Activated T-cell treated with anti-CD3 and anti-CD28 coated beads for 48 hours (primary cell): ENCODE data around the gene CDK5RAP2.
"Not testable (repeated sequence)": the region's sequence is repeated elsewhere in the genome, so short reads cannot be mapped to it uniquely, and the experiment has no call there.

Experiments used
- DNase-seq: peaks from one replicate; pipeline ENCODE4 v3.0.0-alpha.2; 2020; ENCODE audit warnings: low read depth

Gene CDK5RAP2

GRCh38 chr9:120513825-120514396 is 66.1 kb downstream of the CDK5RAP2 start:
- no peak for DNase-seq

- no peak for DNase-seq
Measured at GRCh38 chr9:120510816-120511215, 69.2 kb downstream of the CDK5RAP2 start.

DNA sequence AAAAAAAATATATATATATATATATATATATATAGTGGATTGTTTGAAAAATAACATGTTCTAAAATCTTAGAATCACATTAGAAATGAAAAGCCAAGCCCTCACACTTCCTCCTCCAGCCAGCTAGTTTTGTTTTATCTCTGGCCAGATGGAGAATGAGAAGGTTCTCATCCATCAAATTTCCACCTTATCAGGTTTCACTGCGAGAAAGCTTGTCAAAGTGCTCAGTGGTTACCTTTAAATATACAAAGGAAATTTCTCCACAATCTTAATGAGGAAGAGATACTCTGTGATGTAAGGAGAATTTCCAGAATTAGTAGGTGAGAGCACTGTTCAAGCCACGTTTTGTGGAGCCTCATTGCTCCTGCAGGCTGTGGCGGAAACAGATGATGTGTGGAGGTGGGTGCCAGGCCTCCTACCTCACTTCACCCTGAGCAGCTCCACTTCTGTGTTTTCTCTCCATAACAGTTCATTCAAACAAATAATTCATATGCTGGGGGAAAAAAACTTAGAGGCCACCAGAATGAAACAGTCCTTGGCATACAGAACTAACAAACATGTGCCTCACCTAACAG is 71.9 kb downstream of the CDK5RAP2 start:
- no peak for DNase-seq

GRCh38 chr9:120505186-120505585 is 74.8 kb downstream of the CDK5RAP2 start:
- no peak for DNase-seq

DNA sequence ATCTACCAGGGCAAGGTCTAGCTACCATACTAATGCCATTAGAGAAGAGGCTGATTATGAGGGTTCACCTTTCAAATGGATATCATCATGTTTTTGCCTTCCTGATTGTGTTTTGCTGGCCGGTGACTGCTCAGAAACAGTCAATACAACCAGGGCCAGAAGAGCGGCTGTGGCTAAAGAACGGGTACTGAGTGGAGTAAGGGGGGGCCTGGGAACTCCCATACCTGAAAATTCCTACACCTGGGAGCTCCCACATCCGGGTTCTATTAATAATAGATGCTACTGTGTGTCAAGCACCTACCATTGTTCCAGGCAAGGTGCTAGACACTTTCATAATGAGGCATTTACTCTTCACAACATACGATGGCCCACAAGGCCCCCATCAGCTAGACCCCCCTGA is 79.2 kb downstream of the CDK5RAP2 start:
- DNase-seq, result no peak

- not testable (repeated sequence) for DNase-seq
Measured at GRCh38 chr9:120497865-120498264, 82.1 kb downstream of the CDK5RAP2 start.

GRCh38 chr9:120496438-120496837 is 83.5 kb downstream of the CDK5RAP2 start:
- DNase-seq, result not testable (repeated sequence)

DNA sequence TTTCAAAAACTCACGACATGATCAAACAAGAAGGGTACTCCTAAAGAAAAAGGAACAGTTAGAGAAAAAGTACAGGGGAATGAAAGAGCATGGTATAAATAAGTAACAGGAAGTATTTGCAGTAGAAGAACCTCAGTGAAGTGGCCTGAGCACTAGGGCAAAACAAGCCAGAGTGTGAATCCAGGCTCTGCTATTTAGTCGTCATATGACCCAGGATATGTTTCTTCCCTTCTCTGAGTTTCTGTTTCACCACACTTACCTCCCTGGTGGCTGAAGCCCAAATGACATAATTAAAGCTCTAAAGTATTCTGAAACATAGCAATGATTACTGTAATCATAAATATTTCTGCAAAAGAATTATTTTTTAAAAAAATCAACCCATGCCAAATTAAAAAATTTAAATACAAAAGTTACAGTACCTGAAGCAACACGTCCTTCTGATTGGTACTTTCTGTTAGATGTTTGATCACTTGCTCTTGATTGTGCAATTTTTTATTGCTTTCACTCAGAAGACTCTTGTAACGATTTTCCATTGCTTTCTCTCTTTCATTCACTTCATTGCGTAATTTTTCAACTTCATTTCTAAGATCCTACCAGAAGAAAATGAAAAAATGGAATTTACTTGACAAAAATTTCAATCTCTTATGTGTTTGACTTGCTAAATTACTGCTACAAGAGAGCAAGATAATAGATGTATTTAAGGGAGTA is 88.9 kb downstream of the CDK5RAP2 start:
- DNase-seq, result no peak

- DNase-seq, result no peak
Measured at GRCh38 chr9:120486835-120487234, 93.1 kb downstream of the CDK5RAP2 start.

DNA sequence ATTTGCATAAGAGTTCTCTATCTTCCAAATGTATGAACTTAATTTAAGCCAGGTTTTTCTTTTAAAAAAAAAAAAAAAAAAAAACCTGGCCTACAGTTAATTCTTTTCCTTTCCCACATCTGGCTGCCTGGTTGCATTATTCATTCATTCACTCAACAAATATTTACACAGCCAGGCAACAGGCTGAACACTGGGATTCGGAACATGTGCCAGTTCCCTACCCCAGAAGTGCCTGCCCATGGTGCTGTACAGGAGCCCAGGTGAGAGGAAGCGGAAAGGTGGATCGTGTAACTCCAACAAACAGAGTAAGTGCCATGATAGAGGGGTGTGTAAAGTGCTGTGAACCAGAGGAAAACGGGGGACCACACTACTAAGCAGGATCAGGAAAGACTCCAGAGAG is 93.6 kb downstream of the CDK5RAP2 start:
- DNase-seq, result no peak

- no peak for DNase-seq
Measured at GRCh38 chr9:120485788-120486187, 94.2 kb downstream of the CDK5RAP2 start.

GRCh38 chr9:120484162-120484561 is 95.8 kb downstream of the CDK5RAP2 start:
- DNase-seq, result no peak

DNA sequence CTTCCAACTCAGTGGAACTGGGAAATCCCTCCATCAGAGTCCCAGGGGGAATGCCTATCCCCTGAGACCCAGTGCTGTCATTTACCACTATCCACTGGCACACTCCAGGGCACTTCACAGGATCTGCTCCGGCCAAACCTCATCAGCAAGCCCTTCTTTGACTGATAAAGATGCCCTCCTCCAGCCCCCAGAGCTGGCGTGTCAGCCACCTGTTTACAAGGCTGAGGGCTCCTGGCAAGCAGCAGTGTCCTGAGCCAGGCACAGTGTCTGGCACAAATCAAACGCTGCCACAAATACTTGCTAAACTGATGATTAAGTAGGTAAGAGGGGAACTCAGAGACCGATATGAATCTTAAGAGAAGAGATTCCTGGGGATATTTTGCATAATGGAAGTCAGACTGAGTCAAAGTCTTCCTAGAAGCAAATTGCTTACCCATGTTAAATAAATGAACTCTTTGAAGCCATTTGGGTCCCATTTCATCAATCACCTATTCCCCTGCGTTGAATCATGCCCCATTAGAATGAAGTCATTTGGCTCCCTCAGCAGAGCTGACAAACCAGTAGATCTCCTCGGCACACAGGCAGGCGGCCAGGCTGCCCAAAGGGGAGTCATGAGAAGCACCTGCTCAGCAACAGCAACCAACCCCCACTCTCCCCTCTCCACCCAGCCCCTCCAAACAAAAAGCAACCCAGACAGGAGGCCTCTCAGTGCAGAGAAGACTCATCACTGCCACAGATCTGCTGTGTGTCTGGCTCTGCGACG is 97.4 kb downstream of the CDK5RAP2 start:
- no peak for DNase-seq

- DNase-seq, result no peak
Measured at GRCh38 chr9:120481846-120482245, 98.1 kb downstream of the CDK5RAP2 start.

GRCh38 chr9:120481248-120481647 is 98.7 kb downstream of the CDK5RAP2 start:
- DNase-seq, result no peak

GRCh38 chr9:120480707-120481106 is 99.3 kb downstream of the CDK5RAP2 start:
- DNase-seq, result no peak

DNA sequence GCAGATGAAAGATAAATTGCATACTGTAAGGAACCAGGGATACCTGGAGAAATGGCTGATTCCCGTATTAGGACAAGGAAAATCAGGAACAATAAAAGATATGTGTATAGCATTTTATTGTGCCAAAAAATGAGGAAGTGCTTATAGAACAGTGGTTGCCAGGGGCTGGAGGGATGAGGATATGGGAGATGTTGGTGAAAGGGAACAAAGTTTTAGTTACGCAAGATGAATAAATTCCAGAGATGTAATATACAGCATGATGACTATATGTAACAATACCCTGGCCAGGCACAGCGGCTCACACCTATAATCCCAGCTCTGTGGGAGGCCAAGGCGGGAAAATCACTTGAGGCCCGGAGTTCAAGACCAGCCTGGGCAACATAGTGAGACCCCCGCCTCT is 101.8 kb downstream of the CDK5RAP2 start:
- DNase-seq, result no peak

GRCh38 chr9:120477534-120478001 is 102.4 kb downstream of the CDK5RAP2 start:
- peak; percentile 9 for DNase-seq

- no peak for DNase-seq
Measured at GRCh38 chr9:120475341-120475740, 104.6 kb downstream of the CDK5RAP2 start.

DNA sequence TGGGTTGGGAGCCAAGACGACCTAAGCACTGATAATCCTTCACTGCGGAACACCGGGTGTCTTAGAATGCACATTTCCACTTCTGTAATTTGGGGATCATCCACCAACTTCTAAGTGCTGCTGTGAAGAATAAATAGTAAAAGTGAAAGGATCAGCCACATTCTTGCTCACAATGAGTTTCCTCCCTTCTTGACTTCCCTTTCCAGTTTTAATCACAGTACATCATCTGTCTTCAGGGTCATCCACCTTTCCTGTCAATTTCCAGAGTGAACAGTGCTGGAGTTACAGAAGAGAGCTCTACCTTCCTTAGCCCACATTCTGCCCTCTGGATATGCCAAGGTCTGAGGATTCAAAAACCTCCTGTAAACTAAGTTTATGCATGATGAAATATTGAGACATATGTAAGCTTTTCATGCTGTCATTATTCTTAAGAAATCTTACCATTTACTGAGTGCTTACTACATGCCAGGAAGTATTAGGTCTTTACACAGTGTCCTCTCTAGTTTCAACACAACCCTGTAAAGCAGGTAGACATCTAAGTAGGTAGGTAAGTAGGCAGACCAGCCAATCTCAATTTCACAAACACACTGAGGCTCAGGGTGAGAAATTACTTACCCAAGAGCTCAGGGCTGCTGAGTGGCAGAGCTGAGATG is 105.2 kb downstream of the CDK5RAP2 start:
- no peak for DNase-seq

GRCh38 chr9:120473608-120474007 is 106.4 kb downstream of the CDK5RAP2 start:
- DNase-seq, result no peak
